HFF-Myc (cell line): ENCODE results near the gene ANTKMT.
A peak's percentile ranks its signal among the peaks of the same experiment; 100 is the strongest.

Source experiments
- DNase-seq: peaks from one replicate; pipeline ENCODE4 v3.0.0-alpha.2; 2011; ENCODE audit warnings: low read depth; ENCODE audit errors: extremely low read depth
- H3K4me3 ChIP-seq: replicated peaks from 2 replicates; pipeline ENCODE4 v1.5.1; 2011; ENCODE audit warnings: low read depth, mild to moderate bottlenecking, control low read depth, low read length
- TF ChIP-seq, protein P1 (sequence below): IDR thresholded peaks from 2 replicates; pipeline ENCODE4 v1.5.1; 2012; ENCODE audit warnings: mild to moderate bottlenecking, low read depth, low read length, control low read depth; ENCODE audit errors: missing control alignments

The ANTKMT gene

DNA sequence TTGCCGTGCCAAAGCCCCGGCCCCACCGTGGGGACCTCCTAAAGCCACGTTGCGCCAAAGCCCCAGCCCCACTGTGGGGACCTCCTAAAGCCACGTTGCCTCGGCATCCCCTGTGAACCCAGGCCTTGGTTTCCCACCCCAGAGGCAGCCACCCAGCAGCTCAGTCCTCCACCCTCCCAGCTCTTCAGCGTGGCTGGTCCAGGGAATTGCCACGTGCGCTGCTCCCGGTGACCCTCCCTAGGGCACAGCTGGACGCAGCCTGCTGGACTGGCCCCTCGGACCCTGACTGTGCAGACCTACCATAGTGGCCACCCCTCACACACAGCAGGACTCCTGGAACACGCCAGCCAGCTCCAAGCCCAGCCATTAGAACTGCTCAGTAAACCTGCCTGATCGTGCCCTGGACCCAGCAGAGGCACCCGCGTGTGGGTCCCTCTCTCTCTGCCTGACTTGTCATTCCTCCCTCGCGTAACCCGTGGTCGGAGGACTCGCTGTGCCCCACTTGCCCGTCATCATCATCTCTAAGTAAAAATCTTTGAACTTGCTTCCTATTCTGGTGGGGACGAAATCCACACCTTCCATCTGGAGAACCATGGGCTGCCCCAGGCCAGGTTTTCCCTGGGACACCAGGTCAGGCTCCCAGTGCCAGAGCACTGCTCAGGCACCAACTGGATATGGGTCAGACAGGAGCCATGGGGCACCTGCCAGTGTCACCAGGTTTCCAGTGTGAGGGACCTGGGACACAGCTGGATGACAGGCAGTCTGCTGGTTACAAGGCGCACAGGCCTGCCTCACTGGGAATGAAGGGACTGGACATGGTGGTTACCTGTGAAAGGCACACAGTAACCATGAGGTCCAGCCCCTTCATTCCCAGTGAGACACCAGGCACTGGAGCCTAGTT is 14.3 kb downstream of the ANTKMT start:
- TF ChIP-seq, protein P1, sequence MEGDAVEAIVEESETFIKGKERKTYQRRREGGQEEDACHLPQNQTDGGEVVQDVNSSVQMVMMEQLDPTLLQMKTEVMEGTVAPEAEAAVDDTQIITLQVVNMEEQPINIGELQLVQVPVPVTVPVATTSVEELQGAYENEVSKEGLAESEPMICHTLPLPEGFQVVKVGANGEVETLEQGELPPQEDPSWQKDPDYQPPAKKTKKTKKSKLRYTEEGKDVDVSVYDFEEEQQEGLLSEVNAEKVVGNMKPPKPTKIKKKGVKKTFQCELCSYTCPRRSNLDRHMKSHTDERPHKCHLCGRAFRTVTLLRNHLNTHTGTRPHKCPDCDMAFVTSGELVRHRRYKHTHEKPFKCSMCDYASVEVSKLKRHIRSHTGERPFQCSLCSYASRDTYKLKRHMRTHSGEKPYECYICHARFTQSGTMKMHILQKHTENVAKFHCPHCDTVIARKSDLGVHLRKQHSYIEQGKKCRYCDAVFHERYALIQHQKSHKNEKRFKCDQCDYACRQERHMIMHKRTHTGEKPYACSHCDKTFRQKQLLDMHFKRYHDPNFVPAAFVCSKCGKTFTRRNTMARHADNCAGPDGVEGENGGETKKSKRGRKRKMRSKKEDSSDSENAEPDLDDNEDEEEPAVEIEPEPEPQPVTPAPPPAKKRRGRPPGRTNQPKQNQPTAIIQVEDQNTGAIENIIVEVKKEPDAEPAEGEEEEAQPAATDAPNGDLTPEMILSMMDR = no peak
- no peak for DNase-seq
- no peak overlapping the region for H3K4me3 ChIP-seq

DNA sequence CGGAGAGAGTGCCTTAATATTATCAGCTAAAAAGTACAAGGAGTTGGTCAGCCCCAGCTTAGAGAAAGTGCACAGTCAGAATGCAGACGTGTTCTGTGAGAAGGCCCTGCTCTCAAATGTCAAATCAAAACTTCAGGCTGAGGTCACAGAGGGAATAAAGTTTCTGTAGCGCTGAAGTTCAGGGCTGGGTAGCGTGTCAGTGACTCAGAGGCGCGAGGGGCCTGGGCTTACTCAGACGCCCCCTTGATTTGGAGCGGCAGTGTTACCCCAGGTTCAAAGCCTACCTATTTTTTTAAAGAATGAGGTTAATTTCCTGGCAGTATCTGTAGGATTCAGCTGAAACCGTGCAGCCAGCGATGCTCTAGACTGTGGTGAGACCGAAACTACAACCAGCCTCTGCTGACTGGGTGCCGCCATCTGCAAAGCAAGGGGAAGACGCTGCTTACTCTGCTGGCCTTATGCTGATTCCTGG is 15.1 kb downstream of the ANTKMT start:
- no peak overlapping the region for H3K4me3 ChIP-seq
- no peak for DNase-seq

DNA sequence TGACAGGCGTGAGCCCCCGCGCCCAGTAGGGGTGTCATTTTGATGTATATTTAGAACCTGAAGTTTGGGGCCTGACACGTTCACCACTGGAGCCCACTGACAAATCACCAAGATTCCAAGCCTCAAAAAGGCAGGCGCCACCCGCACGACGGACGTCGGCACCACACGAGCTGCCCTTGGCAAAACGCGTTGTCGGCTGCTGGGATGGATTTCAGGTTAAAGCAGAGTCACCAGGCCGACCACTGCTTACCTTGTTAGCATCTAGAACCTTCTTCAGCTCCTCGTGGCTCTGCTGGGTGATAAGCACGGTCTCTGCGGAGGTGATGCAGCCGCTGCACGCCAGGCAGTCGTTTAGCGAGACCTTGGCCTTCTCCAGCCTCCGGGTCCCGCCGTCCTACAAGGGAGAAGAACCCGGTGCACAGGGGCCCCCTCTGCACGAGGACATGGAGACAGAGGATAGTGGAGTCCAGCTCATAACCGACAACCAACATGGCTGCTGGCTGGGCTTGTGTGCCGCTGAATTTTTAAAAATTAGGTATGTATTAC is 16.1 kb downstream of the ANTKMT start:
- H3K4me3 ChIP-seq = no peak overlapping the region
- TF ChIP-seq, protein P1 = no peak
- DNase-seq = no peak

More for the DNA sequence above, 15.1 kb downstream of the ANTKMT start:
- TF ChIP-seq, protein P1 = no peak

DNA sequence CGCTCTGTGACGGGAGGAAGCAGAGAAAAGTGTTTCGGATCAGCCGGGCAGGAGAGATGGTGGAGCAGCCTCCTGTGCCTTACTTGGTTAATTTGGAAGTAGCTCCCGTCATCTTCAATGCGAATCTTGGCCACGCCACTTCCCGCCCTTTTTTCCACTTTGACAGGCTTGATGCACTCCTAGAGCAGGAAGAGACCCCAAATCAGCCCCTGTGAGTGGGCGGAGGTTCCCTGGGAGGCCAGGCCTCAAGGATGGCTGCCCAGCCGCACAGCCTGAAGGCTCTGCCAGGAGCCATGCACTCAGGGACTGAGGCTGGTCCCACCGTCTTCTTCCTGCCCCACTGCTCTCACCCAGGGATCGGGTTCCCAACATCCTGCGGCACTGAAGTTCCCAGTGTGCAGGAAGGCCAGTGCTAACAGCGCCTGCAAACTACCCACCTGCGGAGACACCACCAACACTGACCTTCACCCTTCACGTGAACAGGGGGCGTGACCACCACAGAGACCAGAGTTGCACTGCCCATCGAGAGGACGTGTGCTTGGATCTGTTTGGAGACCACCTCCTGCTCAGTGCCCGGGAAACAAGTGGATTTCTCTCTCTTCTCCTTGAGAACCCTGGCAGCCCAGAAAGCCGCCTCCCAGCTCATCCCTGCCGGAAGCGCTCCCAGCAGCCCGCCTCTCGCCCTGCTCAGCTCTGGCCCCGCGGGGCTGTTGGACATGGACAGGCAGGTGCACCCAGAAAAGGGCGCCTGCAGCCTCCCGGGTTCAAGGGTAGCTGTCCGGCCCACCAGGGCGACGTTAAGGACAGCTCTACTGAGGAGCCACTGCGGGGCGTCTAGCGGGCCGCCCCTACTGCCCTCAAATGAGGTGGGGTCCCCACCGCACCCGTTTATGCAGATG is 18.9 kb downstream of the ANTKMT start:
- H3K4me3 ChIP-seq = peak overlapping the region; percentile 92
- no peak for DNase-seq
- TF ChIP-seq, protein P1 = no peak

DNA sequence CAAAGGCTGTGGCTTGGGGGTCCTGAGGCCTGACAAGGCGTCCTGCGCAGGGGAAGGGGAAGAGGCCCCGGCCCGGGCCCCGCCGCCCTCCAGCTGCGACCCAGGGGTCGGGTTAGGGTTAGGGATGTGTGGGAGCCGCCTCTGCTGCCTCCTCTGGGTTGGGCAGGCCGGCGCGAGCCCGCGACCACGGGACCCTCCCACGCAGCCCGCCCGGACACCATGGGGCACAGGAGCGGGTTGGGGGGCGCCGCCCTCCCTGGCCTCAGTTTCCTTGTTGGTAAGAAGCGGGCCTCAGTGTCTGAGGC is 19.5 kb downstream of the ANTKMT start:
- H3K4me3 ChIP-seq = peak overlapping the region; percentile 92
- DNase-seq = no peak
- TF ChIP-seq, protein P1 = no peak

DNA sequence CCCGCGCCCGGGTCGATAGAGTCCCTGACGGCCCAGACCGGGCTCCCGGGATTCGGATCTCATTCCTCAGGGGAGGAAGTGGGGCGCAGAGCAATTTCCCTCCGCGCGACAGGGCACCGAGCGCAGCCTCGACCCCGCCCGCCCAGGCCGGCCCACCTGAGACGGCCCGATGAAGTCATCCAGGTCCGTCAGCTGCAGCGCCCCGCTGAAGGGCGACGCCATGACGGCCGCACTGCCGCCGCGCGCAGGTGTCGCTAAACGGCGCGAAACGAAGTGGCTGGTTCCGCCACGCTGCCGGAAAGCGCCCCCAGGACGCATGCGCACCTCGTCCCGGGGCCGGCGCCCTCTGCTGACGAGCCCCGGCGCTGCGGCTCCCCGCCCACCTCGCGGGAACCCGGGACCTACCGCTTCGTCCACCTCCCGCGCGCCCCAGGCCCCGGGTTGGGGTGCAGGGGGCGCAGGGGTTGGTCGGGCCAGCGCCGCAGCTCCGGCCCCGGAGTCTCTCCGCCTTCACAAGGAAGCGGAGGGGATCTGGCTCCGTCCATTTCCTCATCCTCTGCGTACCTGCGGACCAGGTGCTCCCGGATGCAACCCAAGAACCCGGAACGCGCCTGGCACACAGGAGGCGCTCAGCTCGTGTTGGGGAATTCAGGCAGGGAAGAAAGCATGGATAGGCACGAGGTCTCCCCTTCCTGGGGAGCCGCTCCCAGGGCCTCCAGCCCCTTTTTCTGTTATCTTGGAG is 20.0 kb downstream of the ANTKMT start, which contains the start of gene CIAO3:
Gene CIAO3 (minus strand): TSS at position 234 of the 742 bp plus-strand sequence. CDS start 12 bp downstream, at position 222.
- TF ChIP-seq, protein P1 = peak; percentile 78
- no peak for DNase-seq
- peak within 1 kb of the TSS; percentile 92 for H3K4me3 ChIP-seq
